Activated T-cell treated with anti-CD3 and anti-CD28 coated beads, Interleukin-2, amount 50 U/mL, for 1 hour (primary cell): Measurements from ENCODE around the gene ZNF625.

Source experiments
- DNase-seq: peaks from one replicate; pipeline ENCODE4 v3.0.0-alpha.2; 2020

The ZNF625 gene

GRCh38 chr19:12156223-12157058 is at the start of gene ZNF625:
Gene ZNF625 (minus strand): TSS chr19:12156734. CDS start chr19:12156558, 176 bp downstream.
- peak; percentile 29 for DNase-seq

- no peak for DNase-seq
These were observed 48.8 kb upstream of the ZNF625 start for GRCh38 chr19:12205296-12205695.

- DNase-seq = peak; percentile 55
These were observed 45.7 kb upstream of the ZNF625 start for GRCh38 chr19:12202250-12202649.

- DNase-seq = no peak
These were observed 43.4 kb upstream of the ZNF625 start for GRCh38 chr19:12199757-12200419.

GRCh38 chr19:12198136-12198535 is 41.6 kb upstream of the ZNF625 start:
- no peak for DNase-seq

- DNase-seq = peak; percentile 69
These were observed 38.5 kb upstream of the ZNF625 start for GRCh38 chr19:12194827-12195731.

- DNase-seq = no peak
These were observed 31.1 kb upstream of the ZNF625 start for GRCh38 chr19:12187625-12188024.

- DNase-seq = no peak
These were observed 23.8 kb upstream of the ZNF625 start for GRCh38 chr19:12180377-12180776.

- DNase-seq = no peak
These were observed 10.1 kb upstream of the ZNF625 start for GRCh38 chr19:12166626-12167025.

- no peak for DNase-seq
These were observed 7.3 kb upstream of the ZNF625 start for GRCh38 chr19:12163826-12164225.

- DNase-seq = peak; percentile 87
These were observed 6.6 kb upstream of the ZNF625 start, which contains the start of gene ZNF136 for GRCh38 chr19:12162882-12163806. Gene ZNF136 (plus strand): TSS chr19:12163096. CDS start chr19:12163204, 108 bp downstream.

- no peak for DNase-seq
These were observed 6.0 kb upstream of the ZNF625 start for GRCh38 chr19:12162513-12162881.

- DNase-seq = no peak
These were observed 3.4 kb upstream of the ZNF625 start for GRCh38 chr19:12159773-12160414.

- no peak for DNase-seq
These were observed 1.1 kb downstream of the ZNF625 start for GRCh38 chr19:12155324-12155860.

GRCh38 chr19:12145348-12145747 is 11.2 kb downstream of the ZNF625 start:
- no peak for DNase-seq

- no peak for DNase-seq
These were observed 15.2 kb downstream of the ZNF625 start for GRCh38 chr19:12141405-12141736.

GRCh38 chr19:12140545-12141404 is 15.8 kb downstream of the ZNF625 start:
- peak; percentile 83 for DNase-seq

GRCh38 chr19:12139885-12140544 is 16.5 kb downstream of the ZNF625 start, which contains the start of gene ZNF20:
Gene ZNF20 (minus strand): TSS chr19:12140350. CDS start chr19:12140182, 168 bp downstream.
- DNase-seq = peak; percentile 88

GRCh38 chr19:12139269-12139668 is 17.3 kb downstream of the ZNF625 start:
- no peak for DNase-seq
